ENCODE data around the gene TDRD6.
"Not testable (repeated sequence)": the region's sequence is repeated elsewhere in the genome, so short reads cannot be mapped to it uniquely, and the experiment has no call there.

Gene TDRD6, protein sequence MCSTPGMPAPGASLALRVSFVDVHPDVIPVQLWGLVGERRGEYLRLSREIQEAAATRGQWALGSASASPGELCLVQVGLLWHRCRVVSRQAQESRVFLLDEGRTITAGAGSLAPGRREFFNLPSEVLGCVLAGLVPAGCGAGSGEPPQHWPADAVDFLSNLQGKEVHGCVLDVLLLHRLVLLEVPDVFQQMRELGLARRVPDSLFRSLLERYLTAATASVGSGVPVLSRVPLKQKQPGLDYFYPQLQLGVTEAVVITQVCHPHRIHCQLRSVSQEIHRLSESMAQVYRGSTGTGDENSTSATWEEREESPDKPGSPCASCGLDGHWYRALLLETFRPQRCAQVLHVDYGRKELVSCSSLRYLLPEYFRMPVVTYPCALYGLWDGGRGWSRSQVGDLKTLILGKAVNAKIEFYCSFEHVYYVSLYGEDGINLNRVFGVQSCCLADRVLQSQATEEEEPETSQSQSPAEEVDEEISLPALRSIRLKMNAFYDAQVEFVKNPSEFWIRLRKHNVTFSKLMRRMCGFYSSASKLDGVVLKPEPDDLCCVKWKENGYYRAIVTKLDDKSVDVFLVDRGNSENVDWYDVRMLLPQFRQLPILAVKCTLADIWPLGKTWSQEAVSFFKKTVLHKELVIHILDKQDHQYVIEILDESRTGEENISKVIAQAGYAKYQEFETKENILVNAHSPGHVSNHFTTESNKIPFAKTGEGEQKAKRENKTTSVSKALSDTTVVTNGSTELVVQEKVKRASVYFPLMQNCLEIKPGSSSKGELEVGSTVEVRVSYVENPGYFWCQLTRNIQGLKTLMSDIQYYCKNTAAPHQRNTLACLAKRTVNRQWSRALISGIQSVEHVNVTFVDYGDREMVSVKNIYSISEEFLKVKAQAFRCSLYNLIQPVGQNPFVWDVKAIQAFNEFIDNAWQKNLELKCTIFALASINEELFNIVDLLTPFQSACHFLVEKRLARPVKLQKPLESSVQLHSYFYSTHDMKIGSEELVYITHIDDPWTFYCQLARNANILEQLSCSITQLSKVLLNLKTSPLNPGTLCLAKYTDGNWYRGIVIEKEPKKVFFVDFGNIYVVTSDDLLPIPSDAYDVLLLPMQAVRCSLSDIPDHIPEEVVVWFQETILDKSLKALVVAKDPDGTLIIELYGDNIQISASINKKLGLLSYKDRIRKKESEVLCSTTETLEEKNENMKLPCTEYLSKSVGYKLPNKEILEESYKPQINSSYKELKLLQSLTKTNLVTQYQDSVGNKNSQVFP (N-terminal part only)

DNA sequence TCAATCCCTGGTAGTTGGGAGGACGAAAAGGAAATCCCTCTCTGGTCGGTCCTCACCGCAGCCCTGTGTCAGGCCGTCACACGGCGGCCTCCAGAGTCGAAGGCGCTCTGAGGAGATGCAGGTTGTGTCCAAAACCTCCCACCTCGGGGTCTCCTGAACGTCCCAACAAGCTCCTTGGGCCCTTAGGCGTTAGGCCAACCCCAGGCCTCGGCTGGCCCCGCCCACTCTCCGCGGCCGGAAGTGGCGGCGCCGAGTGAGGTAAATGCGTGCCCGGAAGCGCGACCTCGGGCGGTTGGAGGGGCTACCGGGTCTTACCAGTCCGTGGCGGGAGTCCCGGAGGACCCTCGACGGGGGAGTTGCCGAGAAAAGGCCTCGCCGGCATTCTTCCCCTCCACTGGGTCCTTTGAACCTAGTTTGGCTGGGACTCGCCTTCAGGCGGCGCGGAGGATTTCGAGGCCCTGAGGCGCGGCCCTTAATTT, at the start of gene TDRD6:
TDRD6 (plus strand) TSS at position 267 of the 479 bp plus-strand sequence. CDS start 244 bp downstream, outside the sequence.
- Histone ChIP-seq H3K4me3 (ENCODE audit: low read length) (no peak within 1 kb of the TSS), H3K36me3 (ENCODE audit: control insufficient read depth, insufficient read depth, low read length) (no peaks in the 10 kb centered on the region), H3K27ac (ENCODE audit: low read depth, low read length) (no peak within 1 kb of the TSS), H3K4me1 (ENCODE audit: control insufficient read depth, insufficient read depth, low read length) (no peaks in the 10 kb centered on the region), H3K27me3 (ENCODE audit: control insufficient read depth, insufficient read depth, low read length) (no peaks in the 10 kb centered on the region), H3K9ac (ENCODE audit: low read length) (no peak within 1 kb of the TSS)

DNA sequence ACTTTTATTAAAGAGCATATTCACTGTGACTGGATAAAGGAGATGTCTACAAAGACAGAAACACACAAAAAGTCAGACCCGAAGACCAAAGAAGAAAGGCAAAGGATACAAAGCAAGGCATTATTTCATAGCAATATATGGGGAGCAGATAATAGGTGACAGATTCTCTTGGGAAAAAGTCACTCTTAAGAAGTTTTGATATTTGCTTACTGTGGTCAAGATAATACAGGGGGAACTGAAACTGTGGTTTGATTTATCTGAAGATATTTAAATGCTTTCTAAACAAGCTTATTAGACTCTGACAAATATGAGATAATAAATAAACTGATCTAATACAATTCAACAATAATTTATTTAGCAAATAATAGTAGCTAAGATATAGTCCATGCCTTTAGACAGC, 49.8 kb upstream of the TDRD6 start:
- Histone ChIP-seq H3K9ac (ENCODE audit: low read length) (no peak overlapping the region), H3K27me3 (ENCODE audit: control insufficient read depth, insufficient read depth, low read length) (no peaks in the 10 kb centered on the region), H3K4me3 (ENCODE audit: low read length) (no peak overlapping the region), H3K27ac (ENCODE audit: low read depth, low read length) (no peak overlapping the region), H3K4me1 (ENCODE audit: control insufficient read depth, insufficient read depth, low read length) (no peaks in the 10 kb centered on the region), H3K36me3 (ENCODE audit: control insufficient read depth, insufficient read depth, low read length) (no peaks in the 10 kb centered on the region)

DNA sequence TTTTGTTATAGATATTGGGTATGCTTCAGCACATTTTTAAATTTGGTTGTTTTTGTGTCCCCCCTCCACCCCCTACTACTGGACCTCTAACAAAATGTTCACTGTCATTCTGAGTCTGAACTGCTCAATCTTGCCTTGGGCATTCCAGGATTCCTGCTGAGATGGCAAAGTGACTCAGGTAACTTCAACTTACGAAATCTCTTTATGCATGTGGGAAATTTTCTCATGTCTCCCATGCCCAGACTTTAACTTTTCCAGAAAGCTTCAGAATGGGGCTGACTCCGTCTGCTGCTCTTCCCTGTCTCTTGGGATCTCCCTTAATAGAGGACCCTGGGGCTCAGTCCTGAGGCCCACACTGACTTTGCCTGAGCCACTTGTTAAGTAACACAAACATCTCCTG, 49.0 kb upstream of the TDRD6 start:
- Histone ChIP-seq H3K27ac (ENCODE audit: low read depth, low read length) (no peak overlapping the region), H3K4me3 (ENCODE audit: low read length) (no peak overlapping the region), H3K4me1 (ENCODE audit: control insufficient read depth, insufficient read depth, low read length) (no peaks in the 10 kb centered on the region), H3K9ac (ENCODE audit: low read length) (no peak overlapping the region), H3K36me3 (ENCODE audit: control insufficient read depth, insufficient read depth, low read length) (no peaks in the 10 kb centered on the region), H3K27me3 (ENCODE audit: control insufficient read depth, insufficient read depth, low read length) (no peaks in the 10 kb centered on the region)

DNA sequence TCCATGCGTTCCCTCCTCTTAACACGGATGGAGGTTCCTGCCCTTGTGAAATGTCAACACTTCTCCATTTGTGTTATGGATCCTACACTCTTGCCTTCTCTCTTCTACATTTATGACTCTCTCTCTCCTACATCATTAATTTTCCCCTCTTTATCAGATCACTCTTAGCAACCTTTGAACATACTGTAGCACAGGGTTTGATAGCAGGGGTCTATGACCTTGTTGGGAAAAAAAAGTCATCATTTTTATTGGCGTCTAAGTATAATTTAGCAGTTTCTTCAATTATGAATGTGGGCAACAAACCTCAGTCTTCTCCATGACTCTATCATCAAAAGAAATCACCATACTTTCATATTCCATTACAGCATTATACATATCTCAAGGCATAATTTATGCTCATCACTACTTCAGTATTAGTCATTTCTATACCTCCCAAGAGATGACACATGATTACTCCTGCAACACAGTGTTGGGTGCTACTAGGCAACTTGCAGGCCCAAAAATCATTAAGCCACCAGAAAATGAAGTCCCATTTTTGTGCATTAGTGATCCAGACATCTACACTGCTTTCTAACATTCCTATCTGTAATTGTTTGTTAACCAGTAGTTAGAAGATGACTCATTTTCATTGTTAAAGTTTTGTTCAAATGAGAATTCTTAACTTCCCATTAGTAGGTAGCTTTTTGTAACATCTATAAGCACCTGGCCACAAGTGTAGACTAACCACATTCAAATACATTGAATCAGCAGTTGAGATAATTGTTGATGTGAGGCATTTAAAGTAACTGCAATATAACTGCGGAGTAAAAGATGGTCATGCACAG, 44.5 kb upstream of the TDRD6 start:
- Histone ChIP-seq H3K36me3 (ENCODE audit: control insufficient read depth, insufficient read depth, low read length) (no peaks in the 10 kb centered on the region), H3K4me3 (ENCODE audit: low read length) (no peak overlapping the region), H3K27me3 (ENCODE audit: control insufficient read depth, insufficient read depth, low read length) (no peaks in the 10 kb centered on the region), H3K9ac (ENCODE audit: low read length) (no peak overlapping the region), H3K4me1 (ENCODE audit: control insufficient read depth, insufficient read depth, low read length) (no peaks in the 10 kb centered on the region), H3K27ac (ENCODE audit: low read depth, low read length) (no peak overlapping the region)

DNA sequence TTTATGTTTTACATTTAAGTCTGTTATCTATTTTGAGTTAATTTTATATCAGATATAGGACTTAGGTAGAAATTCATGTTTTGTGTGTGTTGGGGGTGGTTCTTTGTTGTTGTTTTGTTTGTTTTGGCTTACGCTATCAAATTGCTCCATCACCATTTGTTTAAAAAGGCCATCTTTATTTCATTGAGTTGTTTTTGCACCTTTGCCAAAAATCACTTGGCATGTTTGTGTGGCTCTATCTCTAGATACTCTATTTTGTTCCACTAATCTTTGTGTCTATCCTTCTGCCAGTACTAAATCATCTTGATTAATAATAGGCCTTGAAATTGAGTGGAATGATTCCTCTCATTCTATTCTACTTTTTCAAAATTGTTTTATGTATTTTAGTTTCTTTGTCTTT, 42.4 kb upstream of the TDRD6 start:
- no peaks in the 10 kb centered on the region for H3K36me3 ChIP-seq (ENCODE audit: control insufficient read depth, insufficient read depth, low read length)
- H3K9ac ChIP-seq (ENCODE audit: low read length): no peak overlapping the region
- no peak overlapping the region for H3K4me3 ChIP-seq (ENCODE audit: low read length)
- no peaks in the 10 kb centered on the region for H3K4me1 ChIP-seq (ENCODE audit: control insufficient read depth, insufficient read depth, low read length)
- no peaks in the 10 kb centered on the region for H3K27me3 ChIP-seq (ENCODE audit: control insufficient read depth, insufficient read depth, low read length)
- H3K27ac ChIP-seq (ENCODE audit: low read depth, low read length): no peak overlapping the region

DNA sequence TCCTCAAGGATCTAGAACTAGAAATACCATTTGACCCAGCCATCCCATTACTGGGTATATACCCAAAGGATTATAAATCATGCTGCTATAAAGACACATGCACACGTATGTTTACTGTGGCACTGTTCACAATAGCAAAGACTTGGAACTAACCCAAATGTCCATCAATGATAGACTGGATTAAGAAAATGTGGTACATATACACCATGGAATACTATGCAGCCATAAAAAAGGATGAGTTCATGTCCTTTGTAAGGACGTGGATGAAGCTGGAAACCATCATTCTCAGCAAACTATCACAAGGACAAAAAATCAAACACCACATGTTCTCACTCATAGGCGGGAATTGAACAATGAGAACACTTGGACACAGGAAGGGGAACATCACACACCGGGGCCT, 39.6 kb upstream of the TDRD6 start:
- H3K27ac ChIP-seq (ENCODE audit: low read depth, low read length); H3K27me3 ChIP-seq (ENCODE audit: control insufficient read depth, insufficient read depth, low read length); H3K9ac ChIP-seq (ENCODE audit: low read length); H3K4me3 ChIP-seq (ENCODE audit: low read length); H3K4me1 ChIP-seq (ENCODE audit: control insufficient read depth, insufficient read depth, low read length); H3K36me3 ChIP-seq (ENCODE audit: control insufficient read depth, insufficient read depth, low read length): not testable (repeated sequence)

DNA sequence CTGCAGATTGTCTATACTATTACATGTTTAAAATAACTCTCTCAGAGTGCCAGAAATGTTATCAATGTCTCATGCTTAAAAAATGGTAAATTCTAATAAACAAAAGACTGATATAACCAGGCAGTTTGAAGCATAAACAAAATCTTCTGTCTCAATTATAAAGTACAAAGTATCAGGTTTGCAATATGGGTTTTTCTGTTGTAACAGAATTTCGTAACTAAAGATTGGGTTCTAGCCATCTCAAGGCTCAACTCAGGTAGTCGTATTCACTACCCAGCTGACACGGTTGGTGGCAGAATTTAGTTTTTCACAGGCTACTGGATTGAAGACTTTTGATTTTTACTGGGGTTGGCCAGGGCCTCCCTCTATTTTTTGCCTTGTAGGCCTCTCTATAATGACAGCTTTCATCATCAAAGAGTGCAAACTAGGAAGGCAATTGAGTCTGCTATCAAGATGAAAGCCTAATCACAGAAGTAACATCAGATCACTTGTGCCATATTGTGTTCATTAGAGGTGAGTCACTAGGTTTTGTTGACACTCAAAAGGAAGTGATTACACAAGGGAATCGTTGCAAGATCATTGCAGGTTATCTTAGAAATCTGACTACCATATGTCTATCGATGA, 38.7 kb upstream of the TDRD6 start:
- Histone ChIP-seq H3K36me3 (ENCODE audit: control insufficient read depth, insufficient read depth, low read length) (no peaks in the 10 kb centered on the region), H3K27me3 (ENCODE audit: control insufficient read depth, insufficient read depth, low read length) (no peaks in the 10 kb centered on the region), H3K9ac (ENCODE audit: low read length) (no peak overlapping the region), H3K4me1 (ENCODE audit: control insufficient read depth, insufficient read depth, low read length) (peaks cover 2% of the 10 kb centered on the region), H3K4me3 (ENCODE audit: low read length) (no peak overlapping the region), H3K27ac (ENCODE audit: low read depth, low read length) (no peak overlapping the region)

DNA sequence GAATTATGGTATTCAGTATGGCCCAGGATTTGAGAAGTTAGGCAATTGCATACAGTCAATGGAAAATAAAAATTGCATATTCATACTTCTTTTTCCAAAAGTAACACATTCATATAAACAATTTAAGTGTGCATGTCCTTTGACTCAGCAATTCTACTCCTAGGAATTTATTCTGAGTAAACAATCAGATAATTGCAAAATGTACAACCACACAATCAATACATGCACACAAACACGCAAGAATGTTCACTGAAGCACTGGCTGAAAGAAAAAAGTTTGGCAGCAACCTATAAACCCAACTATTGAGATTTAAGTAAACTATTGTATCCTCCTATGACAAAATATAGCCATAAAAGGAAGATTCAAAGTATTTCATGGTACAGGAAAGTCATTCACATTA, 36.7 kb upstream of the TDRD6 start:
- Histone ChIP-seq H3K9ac (ENCODE audit: low read length) (no peak overlapping the region), H3K4me1 (ENCODE audit: control insufficient read depth, insufficient read depth, low read length) (peaks cover 2% of the 10 kb centered on the region), H3K36me3 (ENCODE audit: control insufficient read depth, insufficient read depth, low read length) (no peaks in the 10 kb centered on the region), H3K27ac (ENCODE audit: low read depth, low read length) (no peak overlapping the region), H3K4me3 (ENCODE audit: low read length) (peak overlapping the region; percentile 19), H3K27me3 (ENCODE audit: control insufficient read depth, insufficient read depth, low read length) (no peaks in the 10 kb centered on the region)

DNA sequence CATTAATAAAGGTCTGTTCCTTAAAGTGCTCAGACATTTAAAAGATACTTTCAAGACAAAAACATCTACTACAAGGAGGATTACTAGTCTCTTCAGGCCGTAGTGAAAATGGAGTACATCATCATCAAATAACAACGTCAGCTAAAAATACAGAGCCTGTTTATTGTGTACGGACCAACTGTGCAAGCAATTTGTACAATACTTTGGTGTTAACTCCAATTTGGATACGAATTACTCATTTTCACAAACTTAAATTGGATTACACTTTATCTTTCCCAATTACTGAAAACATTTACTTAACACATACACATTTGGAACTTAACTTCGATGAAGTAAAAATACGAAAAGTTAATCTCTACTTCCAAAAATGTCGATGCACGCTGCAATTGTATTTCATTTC, 35.9 kb upstream of the TDRD6 start:
- Histone ChIP-seq H3K27ac (ENCODE audit: low read depth, low read length) (no peak overlapping the region), H3K4me1 (ENCODE audit: control insufficient read depth, insufficient read depth, low read length) (peaks cover 2% of the 10 kb centered on the region), H3K9ac (ENCODE audit: low read length) (no peak overlapping the region), H3K36me3 (ENCODE audit: control insufficient read depth, insufficient read depth, low read length) (no peaks in the 10 kb centered on the region), H3K4me3 (ENCODE audit: low read length) (peak overlapping the region; percentile 98), H3K27me3 (ENCODE audit: control insufficient read depth, insufficient read depth, low read length) (no peaks in the 10 kb centered on the region)

DNA sequence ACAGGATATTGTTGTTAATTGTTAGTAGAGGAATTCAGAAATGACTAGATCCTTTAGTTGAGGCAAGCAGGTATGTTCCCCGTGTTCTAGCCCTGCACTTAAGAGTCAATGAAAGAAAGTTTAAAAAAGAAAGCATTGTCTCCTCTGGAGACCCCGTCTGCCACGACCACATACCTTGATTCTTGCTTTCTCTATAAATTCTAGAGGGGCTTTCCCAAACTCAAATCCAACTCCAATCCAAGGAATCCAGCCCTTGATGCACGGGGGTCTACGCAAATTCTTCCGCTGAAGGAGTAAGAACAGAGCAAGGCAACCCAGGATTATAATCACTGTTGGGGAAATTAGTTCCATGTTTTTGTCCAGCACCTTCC, 35.5 kb upstream of the TDRD6 start:
- H3K36me3 ChIP-seq (ENCODE audit: control insufficient read depth, insufficient read depth, low read length): no peaks in the 10 kb centered on the region
- peaks cover 2% of the 10 kb centered on the region for H3K4me1 ChIP-seq (ENCODE audit: control insufficient read depth, insufficient read depth, low read length)
- H3K27ac ChIP-seq (ENCODE audit: low read depth, low read length): no peak overlapping the region
- H3K9ac ChIP-seq (ENCODE audit: low read length): no peak overlapping the region
- peak overlapping the region; percentile 98 for H3K4me3 ChIP-seq (ENCODE audit: low read length)
- H3K27me3 ChIP-seq (ENCODE audit: control insufficient read depth, insufficient read depth, low read length): no peaks in the 10 kb centered on the region

DNA sequence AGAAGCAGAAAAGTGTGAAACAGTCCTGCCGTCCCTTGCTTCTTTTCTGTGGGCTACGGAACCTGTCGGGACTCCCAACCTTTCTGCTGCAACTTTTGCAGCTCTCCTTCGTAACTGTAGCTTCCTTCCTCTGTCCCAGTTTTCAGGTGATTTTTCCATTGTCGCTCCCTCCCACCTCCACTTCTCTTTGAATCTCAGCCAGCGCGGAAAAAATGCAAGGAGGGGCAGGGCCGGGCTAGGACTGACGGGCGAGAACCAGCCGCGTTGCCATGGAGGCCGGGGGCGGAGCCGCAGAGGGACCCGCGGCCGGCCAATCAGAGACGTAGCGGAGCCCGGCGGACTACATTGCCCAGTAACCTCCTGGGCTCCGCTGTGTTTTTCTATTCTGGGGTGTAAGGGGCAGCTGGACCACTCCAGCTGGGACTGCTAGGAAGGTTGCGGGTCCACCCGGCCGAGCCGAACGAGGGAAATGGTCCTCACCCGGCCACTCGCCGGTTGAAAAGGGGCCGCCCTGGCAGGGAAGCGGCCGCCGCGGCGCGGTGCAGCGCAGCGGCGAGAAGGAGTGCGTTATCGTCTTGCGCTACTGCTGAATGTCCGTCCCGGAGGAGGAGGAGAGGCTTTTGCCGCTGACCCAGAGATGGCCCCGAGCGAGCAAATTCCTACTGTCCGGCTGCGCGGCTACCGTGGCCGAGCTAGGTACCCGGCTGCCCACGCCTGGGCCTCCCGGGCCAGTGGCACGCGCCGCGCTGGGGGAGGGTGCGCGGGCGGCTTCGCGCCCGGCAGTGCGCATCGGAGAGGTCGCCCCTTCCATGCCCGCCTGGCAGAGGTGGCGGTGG, 34.9 kb upstream of the TDRD6 start, which contains the start of the genes CYP39A1 and SLC25A27:
CYP39A1 (minus strand) TSS at position 216 of the 836 bp plus-strand sequence. CDS start 236 bp downstream, outside the sequence.
SLC25A27 (plus strand) TSS at position 373 of the 836 bp plus-strand sequence; CDS start at position 591, 218 bp downstream.
- Histone ChIP-seq H3K27me3 (ENCODE audit: control insufficient read depth, insufficient read depth, low read length) (no peaks in the 10 kb centered on the region), H3K4me3 (ENCODE audit: low read length) (peak within 1 kb of the TSS; percentile 98), H3K4me1 (ENCODE audit: control insufficient read depth, insufficient read depth, low read length) (peaks cover 2% of the 10 kb centered on the region), H3K27ac (ENCODE audit: low read depth, low read length) (peak within 1 kb of the TSS; percentile 85), H3K9ac (ENCODE audit: low read length) (peak within 1 kb of the TSS; percentile 57), H3K36me3 (ENCODE audit: control insufficient read depth, insufficient read depth, low read length) (no peaks in the 10 kb centered on the region)
